SK-N-SH (cell line): ENCODE results near the gene HMX3. TPM values are rescaled to one million over a fixed set of nuclear protein-coding genes. Genes with fewer than 3 reads are reported as not detected.

ENCODE experiments used
- CTCF ChIA-PET: fragments of 300-600, 350-600 bp; formaldehyde crosslinking; extraction: SDS; loops from one replicate; lab custom pipeline; 2021; lab: Yijun Ruan, JAX
- POLR2A ChIA-PET: fragments of 350-600 bp; sonication (Branson Sonifier 250); formaldehyde crosslinking; extraction: SDS; loops from one replicate; lab custom pipeline; 2020; ENCODE audit warnings: antibody characterized with exemption, inconsistent platforms; lab: Yijun Ruan, JAX
- DNase-seq: peaks from one replicate; pipeline ENCODE4 v3.0.0; 2012
- H2AFZ ChIP-seq: fragments of 200-600 bp; sonication (generic); 2 replicates; pipeline ENCODE4 v1.8.1; 2016; ENCODE audit warnings: antibody characterized with exemption, mild to moderate bottlenecking, low read depth
- H3F3A ChIP-seq: fragments of 200-600 bp; sonication (generic); replicated peaks from 2 replicates; pipeline ENCODE3; 2016; ENCODE audit warnings: antibody characterized with exemption, mild to moderate bottlenecking; ENCODE audit not compliant: insufficient read depth
- H3K27ac ChIP-seq, 2 experiments: fragments of 200-500 bp in 1 of 2; fragments of 200-600 bp in 1 of 2; sonication (Bioruptor generic) in 1 of 2; sonication (generic), shearing (Covaris generic) in 1 of 2; 2 replicates each; pipeline versions ENCODE4 v1.5.1 to v1.6.1; 2014 to 2016; ENCODE audit warnings: low read depth in 2 of 2, inconsistent platforms in 1 of 2, low read length in 1 of 2, mild to moderate bottlenecking in 1 of 2, mixed read lengths in 1 of 2
- H3K27me3 ChIP-seq: fragments of 200-600 bp; sonication (generic), shearing (Covaris generic); 2 replicates; pipeline ENCODE4 v1.6.1; 2016; ENCODE audit warnings: mixed run types; ENCODE audit not compliant: insufficient read depth
- H3K36me3 ChIP-seq, 2 experiments: fragments of 200-500 bp in 1 of 2; fragments of 200-600 bp in 1 of 2; sonication (Bioruptor generic) in 1 of 2; sonication (generic) in 1 of 2; replicated peaks in 1 of 2; 2 replicates each; pipeline versions ENCODE3 to v1.5.1; 2014 to 2016; ENCODE audit warnings: low read length in 1 of 2, mild to moderate bottlenecking in 1 of 2; ENCODE audit not compliant: insufficient read depth in 2 of 2, control insufficient read depth in 1 of 2
- H3K4me1 ChIP-seq, 2 experiments: fragments of 200-500 bp in 1 of 2; fragments of 200-600 bp in 1 of 2; sonication (Bioruptor generic) in 1 of 2; sonication (generic), shearing (Covaris generic) in 1 of 2; 2 replicates each; pipeline versions ENCODE4 v1.5.1 to v1.6.1; 2014 to 2016; ENCODE audit warnings: low read depth in 1 of 2, low read length in 1 of 2, mixed run types in 1 of 2; ENCODE audit not compliant: insufficient read depth in 2 of 2, control insufficient read depth in 1 of 2
- H3K4me2 ChIP-seq: fragments of 200-600 bp; sonication (generic), shearing (Covaris generic); 2 replicates; pipeline ENCODE4 v1.6.1; 2017; ENCODE audit warnings: mixed run types
- H3K4me3 ChIP-seq, 2 experiments: fragments of 200-500 bp in 1 of 2; fragments of 200-600 bp in 1 of 2; sonication (Bioruptor generic) in 1 of 2; sonication (generic), shearing (Covaris generic) in 1 of 2; 2 replicates each; pipeline versions ENCODE4 v1.5.1 to v1.8.1; 2014 to 2016; ENCODE audit warnings: low read depth in 2 of 2, inconsistent platforms in 1 of 2, low read length in 1 of 2, mild to moderate bottlenecking in 1 of 2, mixed read lengths in 1 of 2, moderate library complexity in 1 of 2
- H3K79me2 ChIP-seq: fragments of 200-600 bp; sonication (generic); 2 replicates; pipeline ENCODE4 v1.8.1; 2017; ENCODE audit warnings: mild to moderate bottlenecking; ENCODE audit not compliant: insufficient read depth
- H3K9ac ChIP-seq: fragments of 200-600 bp; sonication (generic); 2 replicates; pipeline ENCODE4 v1.6.1; 2017; ENCODE audit warnings: mixed run types
- H3K9me2 ChIP-seq: fragments of 200-600 bp; sonication (generic); 2 replicates; pipeline ENCODE4 v1.6.1; 2017; ENCODE audit warnings: mixed run types
- H3K9me3 ChIP-seq: fragments of 200-600 bp; sonication (generic); 2 replicates; pipeline ENCODE4 v1.6.1; 2017; ENCODE audit warnings: mixed run types, mild to moderate bottlenecking, moderate library complexity
- H4K20me1 ChIP-seq: fragments of 200-600 bp; sonication (generic); 2 replicates; pipeline ENCODE4 v1.6.1; 2017; ENCODE audit warnings: mild to moderate bottlenecking, mixed run types; ENCODE audit not compliant: insufficient read depth
- CHD2 ChIP-seq: fragments of 150-350 bp; IDR thresholded peaks from 2 replicates; pipeline ENCODE4 v1.6.1; 2018; ENCODE audit warnings: low read length; ENCODE audit not compliant: partially characterized antibody
- CTCF ChIP-seq: fragments of 200-600 bp; sonication (generic); IDR thresholded peaks from 2 replicates; pipeline ENCODE4 v1.6.1; 2017; ENCODE audit warnings: antibody characterized with exemption, mild to moderate bottlenecking, moderate library complexity
- ELF1 ChIP-seq: IDR thresholded peaks from 2 replicates; pipeline ENCODE4 v1.4.0; 2012
- FOSL2 ChIP-seq: IDR thresholded peaks from 2 replicates; pipeline ENCODE4 v1.4.0; 2012; ENCODE audit warnings: low read depth, mild to moderate bottlenecking, moderate library complexity, borderline replicate concordance
- FOXJ3 ChIP-seq: sonication (generic); formaldehyde crosslinking; IDR thresholded peaks from 2 replicates; pipeline ENCODE4 v1.5.1; 2020; ENCODE audit warnings: mild to moderate bottlenecking, missing genetic modification reagents
- FOXM1 ChIP-seq: IDR thresholded peaks from 2 replicates; pipeline ENCODE4 v1.4.0; 2012; ENCODE audit warnings: low read depth, mild to moderate bottlenecking
- GABPA ChIP-seq: IDR thresholded peaks from 2 replicates; pipeline ENCODE4 v1.4.0; 2012; ENCODE audit warnings: low read depth, mild to moderate bottlenecking
- IRF3 ChIP-seq: fragments of 150-350 bp; IDR thresholded peaks from 2 replicates; pipeline ENCODE4 v1.6.1; 2016; ENCODE audit warnings: mild to moderate bottlenecking, low read depth, low read length
- MAX ChIP-seq: IDR thresholded peaks from 2 replicates; pipeline ENCODE4 v1.4.0; 2012; ENCODE audit warnings: low read depth
- MEF2A ChIP-seq: IDR thresholded peaks from 2 replicates; pipeline ENCODE4 v1.4.0; 2012; ENCODE audit warnings: low read depth, borderline replicate concordance
- MXI1 ChIP-seq: IDR thresholded peaks from 2 replicates; pipeline ENCODE4 v1.6.1; 2012; ENCODE audit warnings: mild to moderate bottlenecking, low read depth, low read length, improper control_type of control experiment
- NFIC ChIP-seq: IDR thresholded peaks from 2 replicates; pipeline ENCODE4 v1.4.0; 2012; ENCODE audit warnings: borderline replicate concordance
- NRF1 ChIP-seq: IDR thresholded peaks from 2 replicates; pipeline ENCODE4 v1.6.1; 2012; ENCODE audit warnings: low read depth, mild to moderate bottlenecking, low read length
- PBX3 ChIP-seq: IDR thresholded peaks from 2 replicates; pipeline ENCODE4; 2012
- POLR2AphosphoS5 ChIP-seq: IDR thresholded peaks from 2 replicates; pipeline ENCODE4 v1.6.1; 2012; ENCODE audit warnings: low read depth, low read length
- RAD21 ChIP-seq: IDR thresholded peaks from 2 replicates; pipeline ENCODE4 v1.6.1; 2012; ENCODE audit warnings: mild to moderate bottlenecking, low read length
- SMC3 ChIP-seq: IDR thresholded peaks from 2 replicates; pipeline ENCODE4 v1.6.1; 2012; ENCODE audit warnings: low read depth, low read length, improper control_type of control experiment
- YY1 ChIP-seq: IDR thresholded peaks from 2 replicates; pipeline ENCODE4 v1.4.0; 2012; ENCODE audit warnings: low read depth, mild to moderate bottlenecking
- ZBTB33 ChIP-seq: IDR thresholded peaks from 2 replicates; pipeline ENCODE4 v1.4.0; 2012; ENCODE audit warnings: low read depth, borderline replicate concordance
- WGBS: methylation state at CpG from one replicate; pipeline ENCODE4 v1.1.6; 2017; ENCODE audit warnings: low lambda C conversion rate; 5-methylcytosine and 5-hydroxymethylcytosine counted together
- polyA plus RNA-seq, 3 experiments: library from polyadenylated mRNA; depleted of rRNA; stranded (reverse); fragments of >200 nt; gene quantifications; 2 replicates each; pipeline ENCODE4 v1.2.3, GENCODE V29; 2012

Gene HMX3
- polyA plus RNA-seq, 1 of the 3 experiments (the other 2 are of a cell fraction), result not detected

GRCh38 chr10:123143162-123143824, 7.5 kb downstream of the HMX3 start:
- Histone ChIP-seq H3K9me3 (no peaks in the 10 kb centered on the region), H4K20me1 (0 out of 2 replicates have a peak, but pooled peaks cover 4% of the 10 kb centered on the region), H3K36me3 (no peaks in the 10 kb centered on the region), H3K27me3 (peaks cover 99% of the 10 kb centered on the region), H3F3A (no peaks in the 10 kb centered on the region), H3K4me3 (no peak overlapping the region), H3K27ac (no peak overlapping the region), H3K9ac (no peak overlapping the region), H3K4me2 (no peak overlapping the region), H3K4me1 (peaks cover 0 to 9% of the 10 kb centered on the region in 2 experiments; a peak in 1 of 4 replicates), H2AFZ (no peak overlapping the region), H3K9me2 (no peaks in the 10 kb centered on the region), H3K79me2 (no peaks in the 10 kb centered on the region)
- WGBS, result 32% methylated on average over 29 of the region's 33 CpGs
- TF ChIP-seq NRF1, result no peak
- TF ChIP-seq YY1, result no peak
- no peak for TF ChIP-seq NFIC
- TF ChIP-seq CHD2, result no peak
- no peak for TF ChIP-seq ELF1
- TF ChIP-seq MXI1, result no peak
- TF ChIP-seq FOXJ3 (CRISPR knock-in tag), result no peak
- POLR2A ChIA-PET, result interaction anchor here (1.7 kb wide), 1 partner anchor 11 kb away, joined by 7 read pairs; the partner anchor contains the start of gene BUB3
- CTCF ChIA-PET, result interaction anchor here (2.3 to 4.8 kb wide), 3 partner anchors 10 to 237 kb away, joined by 7 to 51 read pairs (median 51); partner anchors contain the start of gene BUB3
- DNase-seq, result peak; percentile 30

- H2AFZ ChIP-seq, result no peak overlapping the region
- ChIA-PET POLR2A (interaction anchor here (1.7 kb wide), 1 partner anchor 10 kb away, joined by 7 read pairs; the partner anchor contains the start of gene BUB3), CTCF (interaction anchor here (0.5 to 4.8 kb wide), 8 partner anchors 10 to 440 kb away, joined by 3 to 51 read pairs (median 4); partner anchors contain the start of gene BUB3)
- no peak overlapping the region for H3K9ac ChIP-seq
- no peak overlapping the region for H3K4me3 ChIP-seq
- H3K9me3 ChIP-seq, result no peaks in the 10 kb centered on the region
- H3K79me2 ChIP-seq, result no peaks in the 10 kb centered on the region
- no peak overlapping the region for H3K27ac ChIP-seq
- H3K36me3 ChIP-seq, result no peaks in the 10 kb centered on the region
- no peaks in the 10 kb centered on the region for H3K9me2 ChIP-seq
- no peaks in the 10 kb centered on the region for H3F3A ChIP-seq
- WGBS, result 30% methylated on average over 10 of the region's 10 CpGs
- H4K20me1 ChIP-seq, result 0 out of 2 replicates have a peak, but pooled peaks cover 4% of the 10 kb centered on the region
- peaks cover 100% of the 10 kb centered on the region for H3K27me3 ChIP-seq
- peaks cover 0 to 9% of the 10 kb centered on the region in 2 experiments; a peak in 1 of 4 replicates for H3K4me1 ChIP-seq
- no peak for DNase-seq
- H3K4me2 ChIP-seq, result no peak overlapping the region
- TF ChIP-seq MAX (no peak), SMC3 (no peak), ZBTB33 (no peak), RAD21 (no peak), GABPA (no peak), CHD2 (no peak), POLR2AphosphoS5 (no peak), FOXM1 (no peak), NFIC (no peak), PBX3 (no peak), NRF1 (no peak), FOSL2 (no peak), CTCF (no peak), IRF3 (no peak), YY1 (no peak), FOXJ3 (CRISPR knock-in tag) (no peak), MXI1 (no peak), MEF2A (no peak)
These were observed 8.0 kb downstream of the HMX3 start for GRCh38 chr10:123143825-123144168.
